Measurements from ENCODE around the gene TERF2IP. TPM values are rescaled to one million over a fixed set of nuclear protein-coding genes. Genes with fewer than 3 reads are reported as not detected.

TERF2IP gene
- total RNA-seq, 1 donor: 42.5 TPM

DNA sequence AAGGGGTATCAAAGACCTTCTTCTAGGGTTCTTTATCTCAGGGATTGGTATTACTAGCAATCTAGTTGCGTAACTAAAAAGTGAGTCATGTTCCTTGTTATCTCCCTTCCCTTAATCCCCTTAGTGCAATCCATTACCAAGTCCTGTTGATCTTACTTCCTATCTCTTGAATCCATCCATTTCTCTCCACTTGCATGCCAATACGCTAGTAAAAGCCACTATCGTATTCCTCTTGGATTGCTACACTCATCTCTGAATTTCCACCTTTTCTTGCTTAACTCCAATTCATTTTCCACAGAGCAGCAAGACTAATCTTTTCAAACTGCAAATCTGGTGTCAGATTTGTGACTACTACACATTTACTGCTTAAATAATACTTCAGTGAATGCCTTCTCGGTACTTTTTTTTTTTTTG, 22.6 kb upstream of the TERF2IP start:
- no peak overlapping the region for H3K4me3 ChIP-seq (ENCODE audit: low read depth, low read length)
- peak; percentile 81 for DNase-seq (ENCODE audit: low read depth)
- TF ChIP-seq, protein P1, sequence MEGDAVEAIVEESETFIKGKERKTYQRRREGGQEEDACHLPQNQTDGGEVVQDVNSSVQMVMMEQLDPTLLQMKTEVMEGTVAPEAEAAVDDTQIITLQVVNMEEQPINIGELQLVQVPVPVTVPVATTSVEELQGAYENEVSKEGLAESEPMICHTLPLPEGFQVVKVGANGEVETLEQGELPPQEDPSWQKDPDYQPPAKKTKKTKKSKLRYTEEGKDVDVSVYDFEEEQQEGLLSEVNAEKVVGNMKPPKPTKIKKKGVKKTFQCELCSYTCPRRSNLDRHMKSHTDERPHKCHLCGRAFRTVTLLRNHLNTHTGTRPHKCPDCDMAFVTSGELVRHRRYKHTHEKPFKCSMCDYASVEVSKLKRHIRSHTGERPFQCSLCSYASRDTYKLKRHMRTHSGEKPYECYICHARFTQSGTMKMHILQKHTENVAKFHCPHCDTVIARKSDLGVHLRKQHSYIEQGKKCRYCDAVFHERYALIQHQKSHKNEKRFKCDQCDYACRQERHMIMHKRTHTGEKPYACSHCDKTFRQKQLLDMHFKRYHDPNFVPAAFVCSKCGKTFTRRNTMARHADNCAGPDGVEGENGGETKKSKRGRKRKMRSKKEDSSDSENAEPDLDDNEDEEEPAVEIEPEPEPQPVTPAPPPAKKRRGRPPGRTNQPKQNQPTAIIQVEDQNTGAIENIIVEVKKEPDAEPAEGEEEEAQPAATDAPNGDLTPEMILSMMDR (IDR thresholded peaks at IDR 0.05; ENCODE audit: insufficient read depth, low read length): no peak

DNA sequence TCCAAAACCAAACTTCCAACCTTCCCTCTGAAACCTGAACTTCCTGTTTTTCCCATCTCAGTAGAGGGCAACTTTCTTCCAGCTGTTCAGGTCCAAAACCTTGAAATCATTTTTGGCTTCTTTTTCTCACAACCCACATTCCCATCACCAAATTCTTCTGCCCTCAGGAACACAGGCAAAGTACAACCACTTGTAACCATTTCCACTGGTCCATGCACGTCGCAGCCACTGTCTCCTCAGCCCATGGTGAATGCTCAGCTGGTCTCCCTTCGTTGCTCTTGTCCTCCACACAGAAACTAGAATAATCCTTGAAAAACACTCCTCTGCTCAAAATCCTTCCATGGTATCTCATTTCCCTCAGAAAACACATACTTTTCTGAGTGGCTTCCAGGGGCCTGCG, 20.8 kb upstream of the TERF2IP start:
- H3K4me3 ChIP-seq (ENCODE audit: low read depth, low read length): no peak overlapping the region
- DNase-seq (ENCODE audit: low read depth): no peak
- TF ChIP-seq, protein P1 (IDR thresholded peaks at IDR 0.05; ENCODE audit: insufficient read depth, low read length): no peak

DNA sequence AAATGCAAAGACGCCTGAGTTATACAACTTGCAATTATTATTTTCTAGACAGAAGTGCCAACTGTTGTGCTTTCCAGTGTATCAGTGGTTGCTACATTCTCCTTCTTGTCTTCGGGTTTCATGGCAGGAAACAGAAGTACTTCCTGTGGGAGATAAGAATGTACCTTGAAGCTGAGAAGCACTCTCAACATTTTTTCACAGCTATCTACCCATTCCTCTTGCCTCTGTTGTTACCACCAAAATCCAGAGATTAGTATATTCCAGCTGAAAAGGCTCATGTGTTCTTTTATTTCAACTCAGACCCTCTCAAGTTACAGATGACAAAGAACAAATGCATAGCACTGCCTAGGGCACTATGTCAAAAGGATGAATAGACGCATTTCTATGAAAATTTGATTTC, 19.7 kb upstream of the TERF2IP start:
- DNase-seq (ENCODE audit: low read depth): peak; percentile 29
- no peak overlapping the region for H3K4me3 ChIP-seq (ENCODE audit: low read depth, low read length)
- TF ChIP-seq, protein P1 (IDR thresholded peaks at IDR 0.05; ENCODE audit: insufficient read depth, low read length): no peak

DNA sequence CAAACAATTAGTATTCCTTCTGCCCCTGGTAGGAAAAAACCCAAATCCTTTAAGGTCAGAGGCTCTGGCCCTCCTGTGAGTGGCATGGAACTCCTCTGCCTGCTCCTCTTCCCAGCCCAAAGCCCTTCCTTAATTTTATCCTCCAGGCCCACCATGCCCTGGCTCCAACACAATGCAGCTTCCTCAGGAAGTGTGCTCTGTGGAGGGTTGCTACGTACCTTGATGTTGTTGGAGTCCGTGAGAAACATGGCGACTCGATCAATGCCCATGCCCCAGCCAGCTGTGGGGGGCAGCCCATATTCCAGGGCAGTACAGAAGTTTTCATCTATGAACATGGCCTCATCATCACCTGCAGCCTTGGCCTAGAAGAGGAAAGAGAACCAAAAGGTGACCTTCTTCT, 19.2 kb upstream of the TERF2IP start:
- TF ChIP-seq, protein P1 (IDR thresholded peaks at IDR 0.05; ENCODE audit: insufficient read depth, low read length): no peak
- H3K4me3 ChIP-seq (ENCODE audit: low read depth, low read length): no peak overlapping the region
- DNase-seq (ENCODE audit: low read depth): no peak

DNA sequence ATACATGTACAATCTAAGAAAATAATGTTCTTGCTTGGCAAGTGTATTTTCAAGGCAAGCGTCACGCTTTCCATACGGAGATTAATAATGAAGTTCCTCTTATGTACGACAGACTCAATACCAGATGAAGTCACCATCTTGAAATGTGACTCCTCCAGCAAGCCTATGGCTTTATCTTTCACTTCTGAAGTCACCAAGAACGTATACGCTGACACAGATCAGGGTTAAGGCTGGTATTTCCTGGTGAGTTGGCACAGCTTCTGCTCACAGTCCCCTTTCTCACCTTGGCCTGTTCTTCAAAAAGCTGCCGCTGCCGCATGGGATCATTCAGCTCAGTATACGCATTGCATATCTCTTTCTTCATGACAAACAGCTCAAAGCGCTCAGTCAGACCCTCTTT, 18.4 kb upstream of the TERF2IP start:
- no peak overlapping the region for H3K4me3 ChIP-seq (ENCODE audit: low read depth, low read length)
- no peak for DNase-seq (ENCODE audit: low read depth)
- TF ChIP-seq, protein P1 (IDR thresholded peaks at IDR 0.05; ENCODE audit: insufficient read depth, low read length): no peak

DNA sequence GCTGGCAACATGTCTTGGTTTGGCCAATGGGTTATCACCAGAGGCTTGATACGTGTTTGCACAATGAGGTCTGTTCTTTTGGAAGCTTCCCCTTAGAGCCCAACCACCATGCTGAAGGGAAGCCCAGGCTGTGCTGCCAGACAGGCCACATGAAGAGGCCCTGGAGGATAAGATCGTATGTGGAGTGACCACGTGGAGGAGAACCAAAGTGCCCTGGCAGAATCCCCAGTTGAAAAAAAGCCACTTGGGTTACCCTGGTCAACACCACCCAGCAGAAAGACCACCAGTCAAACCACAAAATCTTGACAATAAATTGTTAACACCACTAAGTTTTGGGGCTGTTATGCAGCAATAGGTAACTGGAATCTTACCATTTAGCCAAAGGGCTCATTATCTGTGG, 17.5 kb upstream of the TERF2IP start:
- H3K4me3 ChIP-seq (ENCODE audit: low read depth, low read length): no peak overlapping the region
- DNase-seq (ENCODE audit: low read depth): no peak
- TF ChIP-seq, protein P1 (IDR thresholded peaks at IDR 0.05; ENCODE audit: insufficient read depth, low read length): no peak

DNA sequence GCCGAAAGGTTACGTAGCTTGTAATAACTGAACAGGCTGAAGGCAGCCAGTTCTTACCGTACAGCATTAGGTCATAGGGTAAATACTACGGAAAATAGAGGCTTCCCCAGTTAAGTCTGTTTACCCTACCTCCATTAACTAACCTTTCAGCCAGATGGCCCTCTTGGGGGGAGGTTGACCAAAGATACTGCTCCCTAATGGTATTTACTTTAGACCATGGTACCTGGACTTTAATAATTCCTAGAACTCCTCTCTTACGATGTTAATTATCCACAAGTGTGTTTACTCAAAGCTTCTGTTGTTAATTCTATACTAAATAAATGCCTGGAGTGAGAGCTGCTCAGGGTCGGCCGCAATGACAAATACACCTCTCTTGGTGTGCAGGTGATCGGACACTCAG, 14.7 kb upstream of the TERF2IP start:
- no peak overlapping the region for H3K4me3 ChIP-seq (ENCODE audit: low read depth, low read length)
- no peak for DNase-seq (ENCODE audit: low read depth)
- TF ChIP-seq, protein P1 (IDR thresholded peaks at IDR 0.05; ENCODE audit: insufficient read depth, low read length): no peak
